ENCODE data around the gene WDR59. TPM values are rescaled to one million over a fixed set of nuclear protein-coding genes. Genes with fewer than 3 reads are reported as not detected.

The WDR59 gene
- total and polyA plus RNA-seq, 2 of the 4 experiments (the other 2 are of a cell fraction) = 29.4 to 44.6 TPM

- Histone ChIP-seq H3K36me3 (ENCODE audit: control insufficient read depth, insufficient read depth, low read length) (peaks cover 25% of the 10 kb centered on the region), H3K27me3 (ENCODE audit: control insufficient read depth, insufficient read depth, low read length) (no peaks in the 10 kb centered on the region), H3K23ac (ENCODE audit: low read depth, low read length) (no peak overlapping the region), H3K4ac (ENCODE audit: low read depth, low read length) (no peak overlapping the region), H2BK120ac (ENCODE audit: low read depth, low read length) (no peak overlapping the region), H3K14ac (replicated peaks; ENCODE audit: low read depth, low read length) (no peak overlapping the region), H3K4me2 (ENCODE audit: low read depth, low read length) (no peak overlapping the region), H4K8ac (ENCODE audit: low read depth in 2 of 2, low read length in 2 of 2) (no peak overlapping the region), H3K4me1 (ENCODE audit: control insufficient read depth, insufficient read depth, low read length) (peaks cover 2% of the 10 kb centered on the region; the same call in 1 of the 2 replicates), H2BK15ac (ENCODE audit: low read depth, low read length) (no peak overlapping the region), H3K9me1 (ENCODE audit: insufficient read depth, low read length) (peaks cover 8% of the 10 kb centered on the region), H4K5ac (ENCODE audit: low read depth, low read length) (no peak overlapping the region), H2AK9ac (replicated peaks; ENCODE audit: low read depth, low read length, poor library complexity) (no peak overlapping the region), H3K18ac (ENCODE audit: low read depth, low read length) (no peak overlapping the region), H3K9ac (ENCODE audit: low read depth, low read length) (no peak overlapping the region), H3K27ac (ENCODE audit: insufficient read depth, low read length) (no peak overlapping the region), H3K9me3 (ENCODE audit: control insufficient read depth, insufficient read depth, low read length) (no peaks in the 10 kb centered on the region), H2BK5ac (ENCODE audit: low read depth, low read length, poor library complexity, severe bottlenecking) (no peak overlapping the region), H3K56ac (ENCODE audit: extremely low read depth, insufficient read depth, low read length) (no peak overlapping the region), H2AK5ac (ENCODE audit: low read depth, low read length) (no peak overlapping the region), H2AFZ (replicated peaks; ENCODE audit: low read length, poor library complexity) (no peak overlapping the region), H4K20me1 (ENCODE audit: insufficient read depth, low read length) (peaks cover 11% of the 10 kb centered on the region), H3K4me3 (ENCODE audit: insufficient read depth, low read depth, low read length) (no peak overlapping the region), H3K79me1 (ENCODE audit: low read depth in 1 of 2, low read length in 2 of 2) (no peaks in the 10 kb centered on the region), H4K91ac (ENCODE audit: insufficient read depth, low read depth, low read length) (no peak overlapping the region), H2BK20ac (ENCODE audit: low read depth, low read length) (no peak overlapping the region)
- DNase-seq (peak; percentile 95), ATAC-seq (ENCODE audit: low read depth) (peak; percentile 96)
- ChIA-PET POLR2A (ENCODE audit: unreplicated experiment) (interaction anchor here (0.6 kb wide), 1 partner anchor 112 kb away, joined by 4 read pairs; no protein-coding TSS in a partner anchor), CTCF (no interaction called here)
- WGBS, 2 experiments (ENCODE audit: extremely low coverage in 2 of 2, insufficient read length in 1 of 2) = 100% methylated on average over 3 of the region's 7 CpGs; no CpG with 5 or more reads in 1 of the 2 experiments
- BruUV-seq (replicated peaks) = no TSS peak
- in situ Hi-C loops (cut with MboI; ENCODE audit: low sequenced_read_pairs) (no loop called here), dilution Hi-C loops (cut with HindIII; ENCODE audit: low sequenced_read_pairs, unreplicated experiment) (no loop called here), intact Hi-C loops (cut with micrococcal nuclease) (loop anchor here (1.0 kb wide), 1 partner anchor 174 kb away; no protein-coding TSS in a partner anchor)
- TF ChIP-seq CEBPB (IDR thresholded peaks at IDR 0.05; ENCODE audit: low read depth, low read length) (peak; percentile 84), FOS (IDR thresholded peaks at IDR 0.05; ENCODE audit: low read depth, low read length) (peak; percentile 64; the same call in 1 of the 2 replicates), MAFK (IDR thresholded peaks at IDR 0.05; ENCODE audit: low read depth, low read length) (peak; percentile 60; the same call in 1 of the 2 replicates), ELK1 (IDR thresholded peaks at IDR 0.05; ENCODE audit: borderline replicate concordance, low read depth, low read length) (no peak)
Measured at GRCh38 chr16:74936902-74937560, 47.9 kb downstream of the WDR59 start.

Measured in IMR-90 (cell line).